HG03095 (cell line): Measurements from ENCODE around the gene TMEM74B.

Source experiments
- ATAC-seq: cut with Tn5 transposase; IDR thresholded peaks from one replicate; pipeline ENCODE4 v1.9.1; 2021; ENCODE audit warnings: moderate library complexity; ENCODE audit not compliant: unreplicated experiment

The TMEM74B gene

GRCh38 chr20:1206366-1207148 lies 21.8 kb upstream of the TMEM74B start:
- no peak for ATAC-seq

DNA sequence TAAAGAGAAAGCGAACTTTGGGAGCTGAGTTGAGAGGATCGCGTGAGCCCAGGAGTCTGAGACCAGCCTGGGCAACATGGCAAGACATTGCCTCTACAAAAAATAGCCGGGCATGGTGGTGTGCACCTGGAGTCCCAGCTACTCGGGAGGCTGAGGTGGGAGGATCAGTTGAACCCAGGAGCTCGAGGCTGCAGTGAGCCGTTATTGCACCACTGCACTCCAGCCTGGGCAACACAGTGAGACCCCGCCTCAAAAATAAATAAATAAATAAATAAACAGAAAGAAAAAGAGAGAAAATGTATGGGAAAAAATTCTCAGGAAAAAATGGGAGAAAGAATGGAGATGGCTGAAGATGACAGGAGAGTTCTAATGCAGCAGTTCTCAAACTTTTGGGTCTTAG lies 21.0 kb upstream of the TMEM74B start:
- ATAC-seq, result no peak

DNA sequence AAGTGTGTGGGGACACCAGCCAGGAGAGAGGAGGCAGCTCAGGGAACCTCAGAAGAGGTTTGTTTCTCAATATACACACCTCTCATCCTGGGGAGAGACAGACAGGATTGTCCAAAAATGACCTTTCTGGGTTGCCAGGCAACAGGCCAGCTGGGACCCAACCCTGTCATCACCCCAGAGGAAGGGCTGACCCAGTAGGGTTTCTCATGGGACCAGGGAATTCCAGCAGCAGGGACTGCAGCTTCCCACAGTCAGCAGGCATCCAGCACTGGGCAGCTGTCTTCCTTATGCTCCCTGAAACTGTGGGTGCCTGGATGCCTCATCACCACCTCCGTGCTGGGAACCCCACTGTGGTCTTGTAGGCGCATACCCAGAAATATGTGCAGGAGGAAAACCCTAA lies 19.8 kb upstream of the TMEM74B start:
- no peak for ATAC-seq

DNA sequence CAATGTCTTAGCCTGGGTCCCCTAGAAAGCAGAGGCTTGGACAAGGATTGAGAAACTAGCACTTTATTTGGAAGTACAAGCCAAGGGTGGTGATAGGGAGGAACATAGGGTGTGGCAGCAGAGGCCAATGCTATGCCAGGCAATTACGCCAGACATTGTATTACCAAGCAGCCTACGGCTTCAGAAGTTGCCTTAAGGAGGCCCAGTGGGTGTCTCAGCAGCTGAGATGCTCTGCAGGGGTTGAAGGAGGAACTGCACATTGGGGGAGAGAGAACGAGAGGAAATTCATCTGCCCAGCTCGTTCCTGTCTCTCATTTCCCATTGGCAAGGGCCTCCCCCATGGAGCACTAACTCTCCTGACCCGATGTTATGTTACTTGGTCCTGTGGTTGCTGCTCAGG lies 19.3 kb upstream of the TMEM74B start:
- no peak for ATAC-seq

DNA sequence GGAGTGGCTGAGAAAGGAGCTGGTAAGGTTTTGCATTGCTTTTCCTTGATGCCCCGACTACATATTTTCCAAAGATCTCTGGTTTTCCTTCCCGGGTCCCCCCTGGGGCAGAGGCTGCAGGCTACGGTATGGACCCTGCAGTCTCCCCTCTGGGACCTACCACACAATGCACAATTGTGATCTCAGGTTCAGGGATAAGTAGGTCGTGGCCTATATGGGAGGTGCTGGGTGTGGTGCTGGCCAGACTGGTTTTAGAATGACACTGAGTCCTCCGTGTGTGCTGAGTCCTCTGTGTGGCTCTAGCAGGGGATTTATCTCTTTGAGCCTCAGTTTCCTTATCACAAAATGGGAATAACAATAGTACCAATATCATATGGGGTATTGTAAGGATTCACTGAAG lies 18.8 kb upstream of the TMEM74B start:
- no peak for ATAC-seq

DNA sequence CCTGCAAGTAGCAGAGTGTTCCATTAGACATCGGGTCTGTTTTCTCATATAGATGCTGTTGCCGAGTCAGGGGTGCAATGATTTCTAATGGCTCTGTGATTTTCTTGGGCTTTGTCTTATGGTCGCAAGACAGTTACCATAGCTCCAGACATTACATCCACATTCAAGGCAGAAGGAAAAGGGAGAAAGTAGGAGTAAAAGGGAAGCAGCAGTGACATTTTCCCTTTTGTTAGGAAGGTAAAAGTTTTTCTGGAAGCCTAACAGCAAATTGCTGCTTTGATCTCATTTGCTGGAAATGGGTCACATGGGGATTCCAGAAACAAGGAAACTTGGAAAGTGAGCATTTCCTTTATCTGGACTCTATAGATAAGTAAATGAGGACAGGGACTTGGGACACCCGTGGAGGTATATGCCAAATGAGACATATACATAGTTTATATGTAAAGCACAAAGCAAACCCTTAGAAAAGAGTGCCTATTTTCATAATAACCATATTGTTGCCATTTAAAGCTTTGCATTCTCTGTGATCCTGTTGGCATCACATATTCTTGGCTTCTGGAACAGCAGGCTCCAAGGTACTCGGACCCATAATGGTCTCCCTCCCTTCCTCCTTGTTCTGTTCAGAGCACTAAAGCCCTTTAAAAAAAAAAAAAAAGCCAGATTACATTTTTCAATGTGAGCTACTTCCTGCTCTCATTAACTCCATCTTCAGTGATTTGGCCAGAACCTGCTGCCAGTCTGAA lies 18.2 kb upstream of the TMEM74B start, which contains the start of gene C20orf202:
Gene C20orf202 (plus strand): TSS at position 693 of the 743 bp plus-strand sequence. CDS start 132 bp downstream, outside the sequence.
- ATAC-seq, result no peak

DNA sequence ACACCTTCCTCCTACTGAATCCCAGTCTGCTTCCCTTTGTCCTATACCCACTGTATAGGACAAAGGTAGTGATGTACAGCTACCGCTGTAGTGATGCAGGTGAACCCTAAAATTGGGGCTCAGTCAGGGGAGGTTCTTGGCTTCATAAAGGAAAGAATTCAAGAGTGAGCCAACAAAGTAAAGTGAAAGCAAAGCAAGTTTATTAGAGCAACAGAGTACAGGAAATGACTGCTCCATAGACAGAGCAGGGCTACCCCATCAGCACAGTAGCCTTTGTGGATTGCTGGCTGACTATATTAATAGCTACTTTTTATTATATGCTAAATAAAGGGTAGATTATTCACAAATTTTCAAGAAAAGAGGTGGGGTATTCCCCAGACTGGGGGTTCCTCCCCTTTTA lies 15.2 kb upstream of the TMEM74B start:
- no peak for ATAC-seq

GRCh38 chr20:1199212-1199873 lies 14.6 kb upstream of the TMEM74B start:
- no peak for ATAC-seq

GRCh38 chr20:1198751-1199150 lies 14.0 kb upstream of the TMEM74B start:
- no peak for ATAC-seq

GRCh38 chr20:1197801-1198200 lies 13.0 kb upstream of the TMEM74B start:
- no peak for ATAC-seq

DNA sequence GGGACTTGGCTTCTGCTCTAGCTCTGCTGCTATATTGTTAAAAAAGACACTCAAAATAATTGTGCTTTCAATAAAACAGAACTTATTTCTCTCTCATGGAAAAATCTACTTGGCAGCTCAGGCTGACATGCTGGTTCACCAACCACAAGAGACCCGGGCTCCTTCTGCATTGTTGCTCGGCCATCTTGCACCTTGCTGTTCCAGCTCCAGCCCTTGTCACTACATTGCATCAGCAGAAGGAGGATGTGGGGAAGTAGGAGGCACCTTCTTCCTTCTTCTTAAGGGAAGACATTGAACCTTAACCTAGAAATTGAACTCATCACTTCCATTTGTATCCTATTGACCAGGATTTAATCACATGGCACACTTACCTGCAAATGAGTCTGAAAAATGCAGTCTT lies 11.9 kb upstream of the TMEM74B start:
- no peak for ATAC-seq

- ATAC-seq, result no peak
Measured at GRCh38 chr20:1195226-1195625, 10.4 kb upstream of the TMEM74B start.

DNA sequence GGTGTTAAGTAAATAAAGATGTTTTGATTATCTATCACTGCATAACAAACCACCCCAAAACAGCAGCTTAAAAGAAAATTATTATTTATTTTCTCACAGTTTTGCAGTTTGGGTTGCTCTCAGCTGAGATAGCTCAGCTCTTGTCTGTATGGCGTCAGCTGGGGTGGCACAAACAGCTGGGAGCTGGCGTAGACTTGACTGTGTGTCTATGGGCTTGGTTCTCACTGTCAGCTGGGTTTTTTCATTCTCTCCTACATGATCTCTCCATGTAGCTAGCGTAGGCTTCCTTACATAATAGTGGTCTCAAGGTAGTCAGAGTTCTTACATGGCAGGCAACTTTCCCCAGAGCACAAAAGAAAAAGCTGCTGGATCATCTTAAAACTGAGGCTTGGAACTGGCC lies 6.5 kb upstream of the TMEM74B start:
- no peak for ATAC-seq

- no peak for ATAC-seq
Measured at GRCh38 chr20:1190847-1191246, 6.1 kb upstream of the TMEM74B start.

- ATAC-seq, result no peak
Measured at GRCh38 chr20:1189827-1190226, 5.0 kb upstream of the TMEM74B start.

GRCh38 chr20:1188347-1188746 lies 3.6 kb upstream of the TMEM74B start:
- ATAC-seq, result no peak

GRCh38 chr20:1187605-1188171 lies 2.9 kb upstream of the TMEM74B start:
- ATAC-seq, result no peak

DNA sequence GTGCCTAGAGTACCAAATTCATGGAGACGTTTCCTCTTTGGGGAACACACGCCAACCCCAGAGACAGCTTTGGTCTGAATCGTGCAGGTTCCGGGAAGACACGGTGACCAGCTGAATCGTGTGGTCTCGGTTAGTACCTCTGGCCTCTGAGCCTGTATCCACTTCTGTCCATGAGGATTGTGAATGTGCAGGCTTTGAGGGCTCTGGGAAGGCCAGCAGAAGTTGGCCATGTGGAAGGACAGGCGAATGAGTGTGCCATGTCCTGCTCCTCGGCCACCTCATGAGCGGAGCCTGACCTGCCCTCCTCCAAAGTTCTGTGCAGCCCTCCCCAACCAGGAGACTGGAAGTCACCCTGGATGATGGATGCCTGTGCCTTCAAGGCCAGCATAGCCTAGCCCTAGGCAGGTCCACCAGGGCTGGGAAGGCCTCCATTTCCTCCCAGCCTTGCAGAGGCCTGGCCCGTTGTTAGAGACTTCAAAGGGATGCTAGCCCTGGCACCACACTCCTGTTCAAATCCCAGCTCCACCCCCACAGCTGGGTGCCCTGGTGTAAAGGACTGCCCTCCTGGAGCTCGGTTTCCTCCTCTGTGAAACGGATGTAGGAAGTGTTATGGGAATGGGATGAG lies 1.7 kb upstream of the TMEM74B start:
- no peak for ATAC-seq

GRCh38 chr20:1185790-1186334 lies 1.1 kb upstream of the TMEM74B start:
- ATAC-seq, result no peak

- no peak for ATAC-seq
Measured at GRCh38 chr20:1185316-1185741, 548 bp upstream of the TMEM74B start.

DNA sequence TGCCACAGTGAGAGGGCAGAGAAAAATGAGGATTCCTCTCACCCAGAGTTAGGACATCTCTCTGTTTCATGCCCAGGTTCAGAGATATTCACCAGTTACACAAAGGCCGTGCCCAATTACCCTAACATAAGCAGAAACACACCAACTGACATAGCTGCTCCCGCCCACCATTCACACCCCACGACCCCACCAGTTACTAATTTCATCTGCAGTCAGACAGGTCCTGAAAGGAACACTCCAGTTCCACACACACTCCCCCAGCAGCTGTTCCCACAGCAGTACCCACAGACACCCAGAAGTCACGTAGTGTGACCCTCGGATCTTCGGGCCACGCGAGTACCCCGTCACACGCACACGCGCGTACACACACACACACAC lies 532 bp downstream of the TMEM74B start:
- no peak for ATAC-seq
